Measurements from ENCODE around the gene COL27A1.

The COL27A1 gene

DNA sequence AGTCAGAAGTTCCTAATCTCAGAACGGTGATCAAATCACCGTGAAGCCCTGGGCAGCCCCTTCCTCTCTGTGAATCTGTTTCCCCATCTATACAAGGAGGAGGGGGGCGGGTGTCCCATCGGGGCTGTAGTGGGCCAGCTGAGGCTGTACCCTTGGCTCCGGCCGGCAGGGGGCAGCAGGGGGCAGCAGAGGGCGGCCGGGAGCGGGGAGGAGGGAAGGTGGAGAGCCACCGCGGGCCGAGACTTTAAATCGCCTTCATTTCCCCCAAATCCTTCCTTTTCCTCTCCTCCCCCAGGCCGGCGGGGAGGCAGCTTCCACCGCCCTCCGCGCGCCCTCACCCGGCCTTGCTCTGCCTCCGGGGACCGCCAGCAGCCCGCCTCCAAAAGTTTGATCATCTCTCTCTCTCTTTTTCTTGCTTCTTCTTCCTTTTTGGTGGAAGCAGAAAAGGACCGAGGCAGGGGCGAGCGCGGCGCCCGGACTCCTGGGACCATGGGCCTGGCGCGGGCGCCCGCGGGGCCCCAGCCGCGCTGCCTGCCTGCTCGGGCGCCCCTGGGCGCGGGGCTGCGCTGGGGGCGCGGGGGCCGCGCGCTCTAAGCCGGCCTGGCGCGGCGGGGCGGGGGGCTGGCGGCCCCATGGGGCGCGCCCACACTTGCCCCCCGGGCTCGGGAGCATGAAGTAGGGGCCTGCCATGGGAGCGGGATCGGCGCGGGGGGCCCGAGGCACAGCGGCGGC, at the start of gene COL27A1:
COL27A1 (plus strand) TSS at position 275 of the 732 bp plus-strand sequence; CDS start at position 689, 414 bp downstream.
- TF ChIP-seq, protein P1, sequence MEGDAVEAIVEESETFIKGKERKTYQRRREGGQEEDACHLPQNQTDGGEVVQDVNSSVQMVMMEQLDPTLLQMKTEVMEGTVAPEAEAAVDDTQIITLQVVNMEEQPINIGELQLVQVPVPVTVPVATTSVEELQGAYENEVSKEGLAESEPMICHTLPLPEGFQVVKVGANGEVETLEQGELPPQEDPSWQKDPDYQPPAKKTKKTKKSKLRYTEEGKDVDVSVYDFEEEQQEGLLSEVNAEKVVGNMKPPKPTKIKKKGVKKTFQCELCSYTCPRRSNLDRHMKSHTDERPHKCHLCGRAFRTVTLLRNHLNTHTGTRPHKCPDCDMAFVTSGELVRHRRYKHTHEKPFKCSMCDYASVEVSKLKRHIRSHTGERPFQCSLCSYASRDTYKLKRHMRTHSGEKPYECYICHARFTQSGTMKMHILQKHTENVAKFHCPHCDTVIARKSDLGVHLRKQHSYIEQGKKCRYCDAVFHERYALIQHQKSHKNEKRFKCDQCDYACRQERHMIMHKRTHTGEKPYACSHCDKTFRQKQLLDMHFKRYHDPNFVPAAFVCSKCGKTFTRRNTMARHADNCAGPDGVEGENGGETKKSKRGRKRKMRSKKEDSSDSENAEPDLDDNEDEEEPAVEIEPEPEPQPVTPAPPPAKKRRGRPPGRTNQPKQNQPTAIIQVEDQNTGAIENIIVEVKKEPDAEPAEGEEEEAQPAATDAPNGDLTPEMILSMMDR (conservative IDR thresholded peaks at IDR 0.05): peak; percentile 96
- no peak for TF ChIP-seq ZFX (IDR thresholded peaks at IDR 0.05)
- H3K27ac ChIP-seq: no peak within 1 kb of the TSS

GRCh38 chr9:114107286-114108001, 47.9 kb upstream of the COL27A1 start:
- TF ChIP-seq, protein P1 (conservative IDR thresholded peaks at IDR 0.05): no peak
- no peak for TF ChIP-seq ZFX (IDR thresholded peaks at IDR 0.05)
- H3K27ac ChIP-seq: no peak overlapping the region

- TF ChIP-seq, protein P1 (conservative IDR thresholded peaks at IDR 0.05): peak; percentile 98
- no peak for TF ChIP-seq ZFX (IDR thresholded peaks at IDR 0.05)
- H3K27ac ChIP-seq: no peak overlapping the region
These were observed 47.1 kb upstream of the COL27A1 start for GRCh38 chr9:114108016-114108833.

- TF ChIP-seq ZFX (IDR thresholded peaks at IDR 0.05): no peak
- TF ChIP-seq, protein P1 (conservative IDR thresholded peaks at IDR 0.05): no peak
- H3K27ac ChIP-seq: no peak overlapping the region
These were observed 46.2 kb upstream of the COL27A1 start for GRCh38 chr9:114109124-114109523.

DNA sequence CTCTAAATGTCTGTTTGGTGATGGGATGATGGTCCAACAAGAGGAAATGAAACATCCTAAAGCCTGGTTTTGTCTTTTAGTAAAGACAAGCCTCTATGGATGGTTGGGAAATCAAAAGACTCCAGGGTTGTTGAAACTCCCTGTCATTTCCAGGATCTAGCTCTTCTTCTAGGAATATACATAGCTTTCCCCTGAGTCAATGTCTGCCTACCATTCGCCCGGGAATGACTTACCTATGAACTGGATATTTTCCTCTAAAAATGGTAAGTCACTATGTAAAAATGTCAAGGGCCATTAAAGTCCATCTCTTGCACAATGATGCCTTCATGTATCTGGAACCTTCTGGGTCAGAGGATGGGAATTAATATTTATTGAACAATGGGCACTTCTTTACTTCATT, 45.2 kb upstream of the COL27A1 start:
- TF ChIP-seq, protein P1 (conservative IDR thresholded peaks at IDR 0.05): no peak
- no peak for TF ChIP-seq ZFX (IDR thresholded peaks at IDR 0.05)
- no peak overlapping the region for H3K27ac ChIP-seq

DNA sequence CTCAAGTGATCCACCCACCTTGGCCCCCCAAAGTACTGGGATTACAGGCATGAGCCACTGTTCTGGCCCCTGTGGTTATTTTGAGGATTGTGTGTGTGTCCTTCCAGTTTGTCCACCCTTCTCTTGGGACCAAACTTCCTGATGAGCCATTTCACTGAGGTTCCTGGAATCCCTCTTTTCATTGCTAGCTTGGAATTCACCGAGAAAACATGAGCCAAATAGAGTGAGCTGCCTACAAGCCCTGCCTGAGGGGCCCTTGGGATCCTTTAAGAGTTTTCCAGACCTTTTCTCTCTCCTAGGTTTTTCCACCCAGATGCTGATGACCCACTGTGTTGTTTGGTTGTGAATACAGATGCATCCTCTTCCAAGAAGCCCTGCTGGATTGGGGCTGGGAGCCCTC, 43.0 kb upstream of the COL27A1 start:
- TF ChIP-seq, protein P1 (conservative IDR thresholded peaks at IDR 0.05): no peak
- no peak for TF ChIP-seq ZFX (IDR thresholded peaks at IDR 0.05)

More for the DNA sequence above, 43.0 kb upstream of the COL27A1 start:
- H3K27ac ChIP-seq: no peak overlapping the region

Data from C4-2B (cell line).